Measurements from ENCODE around the gene PAEP. TPM values are rescaled to one million over a fixed set of nuclear protein-coding genes. Genes with fewer than 3 reads are reported as not detected.

PAEP gene
- total RNA-seq, 1 experiment from 2014 or later = not detected

DNA sequence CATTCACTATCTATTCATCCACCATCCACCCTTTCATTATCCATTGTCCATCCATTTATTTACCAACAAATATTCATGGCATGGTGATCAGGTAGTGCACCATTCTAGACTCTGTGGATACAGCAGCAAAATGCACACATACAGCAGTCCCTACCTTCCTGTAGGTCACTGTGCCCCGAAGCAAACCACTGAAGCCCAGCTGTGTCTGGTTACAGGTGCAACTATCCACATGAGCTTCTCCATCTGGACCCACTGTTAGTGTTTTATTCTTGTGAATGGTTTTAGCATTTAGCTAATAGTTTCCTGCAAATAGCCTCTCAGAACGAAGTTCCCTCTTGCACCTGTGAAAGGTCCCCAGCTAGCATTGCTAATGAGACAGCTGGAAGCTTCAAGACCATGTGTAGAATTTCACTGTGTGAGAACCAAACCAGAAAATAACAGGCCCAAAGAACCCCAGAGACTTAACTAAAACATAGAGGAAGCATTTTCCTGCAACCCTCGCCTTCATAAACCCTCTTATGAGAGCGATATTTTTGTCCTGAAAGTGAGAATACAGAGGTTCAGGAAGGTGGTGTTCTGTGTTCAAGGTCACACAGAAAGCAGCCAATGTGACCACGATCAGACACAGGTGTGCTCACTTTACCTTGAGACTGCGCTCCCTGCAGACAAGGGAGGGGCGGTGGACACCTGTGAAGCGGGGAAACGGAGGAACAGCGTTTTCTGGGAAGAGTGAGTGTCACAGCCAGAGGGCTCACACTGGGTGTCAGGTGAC is 18.5 kb downstream of the PAEP start:
- H3K27ac ChIP-seq (ENCODE audit: low read length) = no peak overlapping the region
- ATAC-seq (no peak), DNase-seq (ENCODE audit: low read depth, low spot score) (no peak)
- H3K4me3 ChIP-seq (ENCODE audit: low read depth in 2 of 2, low read length in 2 of 2) = no peak overlapping the region
- no peaks in the 10 kb centered on the region for H3K27me3 ChIP-seq (ENCODE audit: control insufficient read depth, insufficient read depth, low read length)
- no peaks in the 10 kb centered on the region for H3K9me3 ChIP-seq (ENCODE audit: control insufficient read depth, insufficient read depth, low read depth, low read length)
- no peaks in the 10 kb centered on the region for H3K4me1 ChIP-seq (ENCODE audit: control insufficient read depth, insufficient read depth, low read length)
- CTCF ChIA-PET = no interaction called here
- in situ Hi-C loops (cut with HindIII; ENCODE audit: low pct_unique_long_range_greater_than_20kb, low sequenced_read_pairs) (no loop called here), intact Hi-C loops (cut with micrococcal nuclease; ENCODE audit: unreplicated experiment) (no loop called here)
- POLR2A ChIA-PET = no interaction called here
- TF ChIP-seq TCF7L2 (IDR thresholded peaks at IDR 0.05; ENCODE audit: low read depth, low read length) (no peak), SIN3A (IDR thresholded peaks at IDR 0.05; ENCODE audit: borderline replicate concordance, insufficient read depth, low read depth, low read length) (no peak), POLR2AphosphoS5 (IDR thresholded peaks at IDR 0.05; ENCODE audit: low read depth, low read length) (no peak)
- TF ChIP-seq, protein P1, sequence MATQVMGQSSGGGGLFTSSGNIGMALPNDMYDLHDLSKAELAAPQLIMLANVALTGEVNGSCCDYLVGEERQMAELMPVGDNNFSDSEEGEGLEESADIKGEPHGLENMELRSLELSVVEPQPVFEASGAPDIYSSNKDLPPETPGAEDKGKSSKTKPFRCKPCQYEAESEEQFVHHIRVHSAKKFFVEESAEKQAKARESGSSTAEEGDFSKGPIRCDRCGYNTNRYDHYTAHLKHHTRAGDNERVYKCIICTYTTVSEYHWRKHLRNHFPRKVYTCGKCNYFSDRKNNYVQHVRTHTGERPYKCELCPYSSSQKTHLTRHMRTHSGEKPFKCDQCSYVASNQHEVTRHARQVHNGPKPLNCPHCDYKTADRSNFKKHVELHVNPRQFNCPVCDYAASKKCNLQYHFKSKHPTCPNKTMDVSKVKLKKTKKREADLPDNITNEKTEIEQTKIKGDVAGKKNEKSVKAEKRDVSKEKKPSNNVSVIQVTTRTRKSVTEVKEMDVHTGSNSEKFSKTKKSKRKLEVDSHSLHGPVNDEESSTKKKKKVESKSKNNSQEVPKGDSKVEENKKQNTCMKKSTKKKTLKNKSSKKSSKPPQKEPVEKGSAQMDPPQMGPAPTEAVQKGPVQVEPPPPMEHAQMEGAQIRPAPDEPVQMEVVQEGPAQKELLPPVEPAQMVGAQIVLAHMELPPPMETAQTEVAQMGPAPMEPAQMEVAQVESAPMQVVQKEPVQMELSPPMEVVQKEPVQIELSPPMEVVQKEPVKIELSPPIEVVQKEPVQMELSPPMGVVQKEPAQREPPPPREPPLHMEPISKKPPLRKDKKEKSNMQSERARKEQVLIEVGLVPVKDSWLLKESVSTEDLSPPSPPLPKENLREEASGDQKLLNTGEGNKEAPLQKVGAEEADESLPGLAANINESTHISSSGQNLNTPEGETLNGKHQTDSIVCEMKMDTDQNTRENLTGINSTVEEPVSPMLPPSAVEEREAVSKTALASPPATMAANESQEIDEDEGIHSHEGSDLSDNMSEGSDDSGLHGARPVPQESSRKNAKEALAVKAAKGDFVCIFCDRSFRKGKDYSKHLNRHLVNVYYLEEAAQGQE (IDR thresholded peaks at IDR 0.05; ENCODE audit: insufficient read depth in 1 of 2, low read depth in 2 of 2, low read length in 1 of 2) = no peak
- TF ChIP-seq, protein P2, sequence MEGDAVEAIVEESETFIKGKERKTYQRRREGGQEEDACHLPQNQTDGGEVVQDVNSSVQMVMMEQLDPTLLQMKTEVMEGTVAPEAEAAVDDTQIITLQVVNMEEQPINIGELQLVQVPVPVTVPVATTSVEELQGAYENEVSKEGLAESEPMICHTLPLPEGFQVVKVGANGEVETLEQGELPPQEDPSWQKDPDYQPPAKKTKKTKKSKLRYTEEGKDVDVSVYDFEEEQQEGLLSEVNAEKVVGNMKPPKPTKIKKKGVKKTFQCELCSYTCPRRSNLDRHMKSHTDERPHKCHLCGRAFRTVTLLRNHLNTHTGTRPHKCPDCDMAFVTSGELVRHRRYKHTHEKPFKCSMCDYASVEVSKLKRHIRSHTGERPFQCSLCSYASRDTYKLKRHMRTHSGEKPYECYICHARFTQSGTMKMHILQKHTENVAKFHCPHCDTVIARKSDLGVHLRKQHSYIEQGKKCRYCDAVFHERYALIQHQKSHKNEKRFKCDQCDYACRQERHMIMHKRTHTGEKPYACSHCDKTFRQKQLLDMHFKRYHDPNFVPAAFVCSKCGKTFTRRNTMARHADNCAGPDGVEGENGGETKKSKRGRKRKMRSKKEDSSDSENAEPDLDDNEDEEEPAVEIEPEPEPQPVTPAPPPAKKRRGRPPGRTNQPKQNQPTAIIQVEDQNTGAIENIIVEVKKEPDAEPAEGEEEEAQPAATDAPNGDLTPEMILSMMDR (IDR thresholded peaks at IDR 0.05) = no peak
- no TSS peak for BruUV-seq (replicated peaks)
- no peaks in the 10 kb centered on the region for H3K36me3 ChIP-seq (ENCODE audit: control insufficient read depth, insufficient read depth, low read length)

DNA sequence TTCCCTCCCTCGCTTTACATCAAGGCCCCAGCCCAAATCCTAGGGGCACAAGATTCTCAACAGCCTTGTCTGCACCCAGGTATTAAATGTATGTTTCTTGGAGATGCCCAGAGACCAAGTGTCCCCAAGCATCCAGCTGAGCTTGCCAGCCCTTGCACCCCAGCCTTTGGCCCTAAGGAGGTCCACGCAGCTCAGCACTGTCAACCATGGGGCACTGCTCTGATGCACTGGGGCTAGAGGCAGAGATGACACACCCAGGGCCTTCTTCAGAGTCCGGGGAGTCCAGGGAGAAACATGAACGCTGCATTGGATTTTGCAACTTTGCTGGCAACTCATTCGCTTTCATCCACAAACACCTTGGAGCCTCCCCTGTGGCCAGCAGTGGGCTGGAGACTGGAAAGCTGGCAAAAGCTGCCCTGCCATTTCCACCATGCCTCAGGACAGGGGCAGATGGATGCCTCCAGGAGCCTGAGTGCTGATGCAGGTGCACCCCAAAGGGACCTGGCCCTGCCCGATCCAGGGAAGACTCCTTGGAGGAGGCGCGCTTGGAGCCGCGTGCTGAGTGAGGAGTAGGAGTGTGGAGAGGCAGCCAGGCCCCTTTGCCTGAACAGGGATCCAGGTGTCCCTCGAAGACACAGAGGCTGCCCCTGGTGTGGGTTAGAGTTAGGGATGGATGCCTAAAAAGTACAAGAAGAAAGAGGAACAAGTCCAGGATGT is 19.3 kb downstream of the PAEP start:
- Histone ChIP-seq H3K27me3 (ENCODE audit: control insufficient read depth, insufficient read depth, low read length) (no peaks in the 10 kb centered on the region), H3K4me3 (ENCODE audit: low read depth in 2 of 2, low read length in 2 of 2) (no peak overlapping the region), H3K27ac (ENCODE audit: low read length) (no peak overlapping the region), H3K4me1 (ENCODE audit: control insufficient read depth, insufficient read depth, low read length) (no peaks in the 10 kb centered on the region), H3K9me3 (ENCODE audit: control insufficient read depth, insufficient read depth, low read depth, low read length) (no peaks in the 10 kb centered on the region), H3K36me3 (ENCODE audit: control insufficient read depth, insufficient read depth, low read length) (no peaks in the 10 kb centered on the region)
- ATAC-seq (no peak), DNase-seq (ENCODE audit: low read depth, low spot score) (no peak)
- intact Hi-C loops (cut with micrococcal nuclease; ENCODE audit: unreplicated experiment) = no loop called here
- no TSS peak for BruUV-seq (replicated peaks)
- POLR2A ChIA-PET = no interaction called here
- TF ChIP-seq, protein P1 (IDR thresholded peaks at IDR 0.05; ENCODE audit: insufficient read depth in 1 of 2, low read depth in 2 of 2, low read length in 1 of 2) = no peak
- TF ChIP-seq TCF7L2 (IDR thresholded peaks at IDR 0.05; ENCODE audit: low read depth, low read length) (no peak), SIN3A (IDR thresholded peaks at IDR 0.05; ENCODE audit: borderline replicate concordance, insufficient read depth, low read depth, low read length) (no peak), POLR2AphosphoS5 (IDR thresholded peaks at IDR 0.05; ENCODE audit: low read depth, low read length) (no peak)
- TF ChIP-seq, protein P2 (IDR thresholded peaks at IDR 0.05) = no peak
- in situ Hi-C loops (cut with HindIII; ENCODE audit: low pct_unique_long_range_greater_than_20kb, low sequenced_read_pairs) = no loop called here
- CTCF ChIA-PET = no interaction called here

Data from Panc1 (cell line).